Astrocyte (in vitro differentiated cells and primary cell): ENCODE results near the gene FSTL4.

Experiments used
- CTCF ChIP-seq: IDR thresholded peaks from 2 replicates; pipeline ENCODE4 v1.5.1; 2011; ENCODE audit warnings: low read depth, mild to moderate bottlenecking, inconsistent platforms, low read length, moderate library complexity; ENCODE audit not compliant: insufficient read depth
- EZH2 ChIP-seq: IDR thresholded peaks from 2 replicates; pipeline ENCODE4 v1.6.1; 2012; ENCODE audit warnings: mild to moderate bottlenecking, low read length, inconsistent platforms; ENCODE audit not compliant: insufficient read depth

- TF ChIP-seq CTCF (no peak), EZH2 (no peak)
Observed at GRCh38 chr5:133485468-133485867, 126.9 kb downstream of the FSTL4 start.
